ENCODE data around the gene ATP11A.

- TF ChIP-seq, protein P1, sequence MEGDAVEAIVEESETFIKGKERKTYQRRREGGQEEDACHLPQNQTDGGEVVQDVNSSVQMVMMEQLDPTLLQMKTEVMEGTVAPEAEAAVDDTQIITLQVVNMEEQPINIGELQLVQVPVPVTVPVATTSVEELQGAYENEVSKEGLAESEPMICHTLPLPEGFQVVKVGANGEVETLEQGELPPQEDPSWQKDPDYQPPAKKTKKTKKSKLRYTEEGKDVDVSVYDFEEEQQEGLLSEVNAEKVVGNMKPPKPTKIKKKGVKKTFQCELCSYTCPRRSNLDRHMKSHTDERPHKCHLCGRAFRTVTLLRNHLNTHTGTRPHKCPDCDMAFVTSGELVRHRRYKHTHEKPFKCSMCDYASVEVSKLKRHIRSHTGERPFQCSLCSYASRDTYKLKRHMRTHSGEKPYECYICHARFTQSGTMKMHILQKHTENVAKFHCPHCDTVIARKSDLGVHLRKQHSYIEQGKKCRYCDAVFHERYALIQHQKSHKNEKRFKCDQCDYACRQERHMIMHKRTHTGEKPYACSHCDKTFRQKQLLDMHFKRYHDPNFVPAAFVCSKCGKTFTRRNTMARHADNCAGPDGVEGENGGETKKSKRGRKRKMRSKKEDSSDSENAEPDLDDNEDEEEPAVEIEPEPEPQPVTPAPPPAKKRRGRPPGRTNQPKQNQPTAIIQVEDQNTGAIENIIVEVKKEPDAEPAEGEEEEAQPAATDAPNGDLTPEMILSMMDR (IDR thresholded peaks at IDR 0.05), result no peak
- TF ChIP-seq POLR2A (IDR thresholded peaks at IDR 0.05) (no peak), EP300 (IDR thresholded peaks at IDR 0.05) (no peak)
Measured at GRCh38 chr13:112926993-112927392, 237.2 kb downstream of the ATP11A start.

Data from sigmoid colon (tissue), 4 donors.